HG03378 (cell line): ENCODE data around the gene SMPX.

Source experiments
- ATAC-seq: cut with Tn5 transposase; IDR thresholded peaks from one replicate; pipeline ENCODE4 v1.9.1; 2021; ENCODE audit warnings: mild to moderate bottlenecking, moderate library complexity; ENCODE audit not compliant: unreplicated experiment

The SMPX gene

GRCh38 chrX:21715825-21716224 is 42.1 kb downstream of the SMPX start:
- ATAC-seq, result no peak

DNA sequence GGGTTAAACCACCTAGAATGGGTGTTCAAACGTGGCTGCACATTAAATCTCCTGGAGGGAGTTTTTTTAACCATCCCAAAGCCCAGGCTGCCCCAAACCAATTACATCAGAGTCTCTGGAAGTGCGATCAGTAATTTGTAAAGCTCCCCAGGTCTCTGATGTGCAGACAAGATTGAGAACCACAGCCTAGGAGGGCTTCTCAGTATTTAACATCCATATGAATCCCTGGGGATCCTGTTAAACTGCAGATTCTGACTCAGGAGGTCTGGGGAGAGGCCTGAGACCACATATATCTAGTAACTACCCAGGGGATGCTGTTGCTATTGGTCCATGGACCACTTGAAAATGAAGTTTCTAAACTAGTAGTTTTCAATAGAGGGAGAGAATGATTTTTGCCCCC is 42.6 kb downstream of the SMPX start:
- no peak for ATAC-seq

GRCh38 chrX:21711848-21712197 is 46.1 kb downstream of the SMPX start:
- no peak for ATAC-seq

DNA sequence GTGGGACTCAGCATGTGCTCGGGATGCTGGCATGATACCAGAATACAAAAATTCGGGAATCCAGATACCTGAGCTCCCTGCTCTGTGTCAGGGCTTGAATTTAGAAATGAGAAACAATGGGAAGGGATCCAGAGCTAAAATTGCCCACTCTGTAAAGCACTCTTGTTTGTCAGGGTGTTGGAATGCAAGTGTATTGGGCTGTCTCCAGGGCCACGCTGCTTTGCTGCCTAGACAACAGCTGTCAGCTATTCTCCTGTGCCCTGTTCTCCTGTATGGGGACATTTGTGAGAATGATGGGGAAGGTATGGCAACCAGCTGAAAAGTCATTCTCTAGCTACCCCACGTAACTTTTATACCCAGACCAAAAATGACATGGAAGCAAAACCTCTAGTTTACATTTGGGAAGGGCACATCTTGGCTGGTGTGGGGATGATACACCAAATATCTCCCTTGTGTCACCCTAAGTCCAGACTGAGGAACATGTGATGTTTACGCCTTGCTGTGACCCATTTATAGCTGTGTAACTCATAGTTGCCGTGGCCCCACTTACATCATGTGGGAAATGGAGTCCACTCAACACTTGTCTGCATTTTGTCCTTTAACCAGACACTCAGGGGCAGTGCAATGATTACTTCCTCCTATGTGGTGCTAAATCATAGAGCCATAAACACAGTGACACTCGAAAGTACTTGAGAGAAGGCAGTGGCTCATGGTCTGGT is 46.6 kb downstream of the SMPX start:
- ATAC-seq, result no peak

- no peak for ATAC-seq
Measured at GRCh38 chrX:21708116-21708515, 49.8 kb downstream of the SMPX start.

- no peak for ATAC-seq
Measured at GRCh38 chrX:21705225-21705624, 52.7 kb downstream of the SMPX start.

DNA sequence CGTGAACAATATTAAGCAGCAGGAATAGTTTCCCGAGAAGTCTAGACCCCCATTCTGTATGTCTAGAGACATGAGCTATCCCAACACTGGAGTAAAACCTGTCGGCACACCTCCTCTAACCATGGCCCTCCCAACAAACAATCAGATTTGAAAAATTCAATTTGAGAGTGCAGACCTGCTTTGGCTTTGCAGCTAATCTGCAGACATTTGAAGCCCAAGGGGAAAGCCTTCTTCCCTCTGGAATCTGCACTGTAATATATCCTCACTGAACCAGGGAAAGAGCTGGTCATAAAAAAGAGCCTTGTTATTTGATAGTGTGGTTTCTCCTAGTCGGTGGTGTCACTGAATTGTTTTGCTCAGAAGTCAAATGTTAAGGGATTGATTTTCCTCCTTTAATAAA is 55.2 kb downstream of the SMPX start:
- ATAC-seq, result no peak

DNA sequence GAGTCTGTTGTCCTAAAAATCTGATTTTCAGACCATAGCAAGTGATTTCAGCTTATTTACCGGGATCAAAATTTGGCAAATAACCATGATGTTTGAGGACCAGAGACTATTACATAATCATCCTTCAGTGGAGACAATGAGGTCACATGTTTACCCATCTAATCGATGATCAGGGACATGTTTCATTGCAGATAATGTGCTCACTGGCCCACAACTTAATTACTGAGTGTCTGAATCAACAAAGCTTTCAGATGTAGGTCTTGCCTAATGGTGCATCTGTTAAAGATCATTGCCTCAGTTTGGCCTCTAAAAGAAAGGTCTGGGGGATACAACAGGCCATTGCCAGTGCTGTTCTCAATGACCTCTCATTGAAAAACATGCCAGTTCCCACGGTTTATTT is 56.9 kb downstream of the SMPX start:
- no peak for ATAC-seq

- no peak for ATAC-seq
Measured at GRCh38 chrX:21700275-21700674, 57.6 kb downstream of the SMPX start.

DNA sequence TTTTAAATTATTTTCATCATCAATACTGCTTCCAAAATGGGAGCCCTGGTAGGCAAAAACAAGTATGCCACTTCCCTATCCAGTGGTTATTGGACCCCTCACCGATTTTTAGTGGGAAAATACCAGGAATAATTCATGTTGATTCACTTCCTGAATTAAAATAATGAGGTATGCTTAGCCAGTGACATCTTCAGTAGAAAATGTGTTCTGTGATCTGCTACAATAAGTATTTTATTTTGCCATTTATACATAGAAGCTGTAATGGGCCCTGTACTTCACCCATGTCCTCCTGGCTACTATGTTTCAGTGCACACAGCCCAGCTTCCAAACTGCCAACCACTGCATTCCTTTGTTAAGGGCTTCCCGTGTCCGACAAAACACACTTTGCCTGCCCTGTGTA is 58.8 kb downstream of the SMPX start:
- no peak for ATAC-seq

DNA sequence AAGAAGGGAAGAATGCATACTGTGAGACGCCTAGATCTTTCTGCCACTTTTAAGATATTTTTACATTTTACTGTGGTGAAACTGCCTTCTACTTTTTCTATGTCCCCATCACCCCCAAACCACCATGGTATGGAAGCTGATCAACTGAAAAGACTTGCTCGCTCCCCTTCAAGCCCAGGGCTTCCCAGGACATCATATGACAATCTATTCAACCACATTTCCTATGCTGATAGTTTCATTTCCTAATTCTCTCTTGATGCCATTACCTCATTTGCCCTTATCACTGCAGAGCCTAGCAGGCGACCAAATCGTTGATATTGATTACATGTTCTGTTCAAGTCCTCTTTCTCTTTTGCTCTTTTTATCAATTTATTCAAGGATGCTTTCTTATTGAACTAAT is 59.6 kb downstream of the SMPX start:
- no peak for ATAC-seq

GRCh38 chrX:21691512-21692018 is 66.4 kb downstream of the SMPX start:
- ATAC-seq, result no peak

DNA sequence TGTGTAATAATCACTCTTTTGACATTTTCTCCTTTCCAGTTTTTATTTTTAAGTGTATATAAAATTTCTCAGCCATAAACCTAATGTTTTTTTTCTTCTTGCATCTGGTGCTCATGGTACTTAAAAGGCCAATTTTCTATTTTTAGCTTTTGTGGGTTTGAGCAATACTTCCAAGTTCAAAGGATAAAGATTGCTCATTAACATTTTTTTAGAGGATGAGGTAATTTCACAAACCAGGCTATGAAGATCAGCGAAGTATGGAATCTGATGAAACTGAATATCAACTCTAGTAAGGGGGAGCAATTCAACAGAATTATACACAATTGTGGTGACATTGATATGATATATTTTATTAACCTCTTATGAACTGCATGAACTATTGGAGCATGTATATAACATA is 74.0 kb downstream of the SMPX start:
- no peak for ATAC-seq

DNA sequence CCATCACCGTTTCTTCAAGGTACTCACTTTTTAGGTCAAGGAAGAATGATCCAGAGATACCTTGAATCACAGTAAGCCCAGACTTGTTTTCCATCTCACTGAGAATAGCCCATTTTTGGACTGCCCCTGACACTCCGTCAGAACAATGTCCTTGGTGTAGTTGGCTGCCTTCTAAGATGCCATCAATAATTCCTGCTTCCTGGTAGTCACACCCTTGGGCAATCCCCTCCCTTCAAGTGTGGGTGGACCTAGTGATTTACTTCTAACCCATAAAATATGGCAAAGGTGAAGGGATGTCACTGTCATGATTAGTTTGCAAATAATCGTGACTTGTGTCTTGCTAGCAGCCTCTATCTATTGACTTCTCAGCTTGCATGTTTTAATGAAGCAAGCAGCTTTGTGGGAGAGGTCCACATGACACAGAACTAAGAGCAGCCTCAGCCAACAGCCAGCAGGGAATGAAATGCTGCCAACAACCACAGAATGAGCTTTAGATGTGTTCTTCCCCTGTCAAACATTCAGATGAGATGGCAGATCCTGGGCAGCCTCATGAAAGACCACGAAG is 79.8 kb downstream of the SMPX start:
- ATAC-seq, result no peak

DNA sequence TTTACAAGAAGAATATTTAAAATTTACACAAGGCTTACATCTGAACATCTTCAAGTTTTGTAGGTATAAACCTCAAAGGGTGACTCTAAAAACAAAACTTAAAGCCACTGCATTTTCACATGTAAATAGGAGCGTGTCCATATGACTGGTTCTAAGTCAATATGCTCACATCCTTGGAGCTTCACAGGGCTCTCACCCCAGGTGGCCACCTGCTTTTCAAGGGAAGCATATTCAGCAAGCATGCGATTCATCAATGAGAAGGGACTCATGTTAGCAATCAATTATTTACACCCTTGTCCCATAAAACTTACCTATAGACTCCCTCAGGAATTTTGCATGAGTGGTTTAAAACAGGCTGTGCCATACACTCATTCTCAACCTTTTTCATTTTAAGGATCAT is 82.0 kb downstream of the SMPX start:
- ATAC-seq, result no peak

- no peak for ATAC-seq
Measured at GRCh38 chrX:21674430-21675186, 83.3 kb downstream of the SMPX start.

DNA sequence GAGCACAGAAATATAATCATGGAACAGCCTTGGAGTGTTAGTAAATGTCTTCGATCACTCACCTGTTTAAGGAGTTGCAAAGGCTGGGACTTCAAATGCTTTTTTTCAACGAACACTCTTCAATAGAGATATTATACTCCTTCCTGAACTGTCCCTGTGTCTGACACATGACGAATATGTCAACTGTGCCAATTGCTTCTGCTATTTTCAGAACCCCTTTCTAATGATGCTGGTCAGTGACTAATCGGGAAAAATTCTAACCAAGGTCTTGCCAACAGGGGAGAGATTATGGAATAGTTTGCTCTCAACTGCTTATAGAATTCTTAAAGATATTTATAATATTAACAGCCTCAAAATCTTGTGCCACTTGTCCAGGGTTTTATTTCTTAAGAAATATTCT is 91.2 kb downstream of the SMPX start:
- no peak for ATAC-seq

DNA sequence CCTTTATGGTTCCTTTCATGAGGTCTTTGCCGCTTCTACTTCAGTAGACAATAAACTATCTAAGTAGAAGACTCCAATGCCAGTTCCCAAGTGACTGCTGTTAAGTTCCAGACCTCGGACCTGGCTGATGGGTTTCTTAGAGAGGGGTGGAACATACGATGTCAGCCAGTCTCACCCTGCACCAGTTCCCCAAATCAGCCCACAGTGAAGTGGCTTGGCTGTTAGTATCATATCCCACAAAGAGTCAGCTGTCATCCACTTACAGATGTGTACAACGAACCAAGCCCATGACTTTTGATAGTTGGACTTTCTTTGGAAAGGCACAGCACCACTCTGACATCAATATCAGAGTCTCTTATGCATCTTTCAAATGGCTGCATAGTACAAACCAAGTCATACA is 91.7 kb downstream of the SMPX start:
- ATAC-seq, result no peak

DNA sequence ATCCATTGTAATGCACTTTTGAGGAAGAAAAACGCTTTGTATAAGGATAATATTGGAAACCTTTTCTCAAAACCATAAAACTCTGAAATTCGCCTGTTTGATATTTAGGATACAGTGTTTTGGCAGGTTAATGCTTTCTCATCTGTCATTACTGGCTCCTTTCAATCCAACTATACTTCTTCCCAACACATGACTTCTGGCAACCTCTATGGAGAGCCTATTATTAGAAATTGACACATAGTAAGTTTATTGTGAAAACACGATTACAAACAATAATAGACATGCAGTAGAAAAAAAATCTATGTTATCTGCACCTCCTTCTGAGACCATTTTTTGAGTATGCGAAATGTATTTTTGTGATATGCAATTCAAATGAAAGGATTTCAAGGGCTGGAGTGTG is 95.2 kb downstream of the SMPX start:
- no peak for ATAC-seq

DNA sequence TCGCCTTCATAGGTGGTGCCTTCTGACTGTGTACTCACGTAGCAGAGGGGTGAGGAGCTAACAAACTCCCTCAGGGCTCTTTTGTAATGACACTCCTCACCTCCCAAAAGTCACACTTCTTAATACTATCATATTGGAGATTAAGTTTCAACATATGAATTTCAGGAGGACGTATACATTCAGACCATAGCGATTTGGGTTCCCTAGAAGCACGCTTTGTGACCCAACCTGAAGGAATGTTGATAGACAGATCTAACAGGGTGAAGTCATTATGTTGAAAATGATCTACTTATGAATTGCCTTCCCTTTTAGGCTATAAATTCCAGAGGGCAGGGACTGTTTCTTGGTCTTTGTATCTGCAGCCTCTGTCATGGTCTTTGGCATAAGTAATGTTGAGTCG is 96.6 kb downstream of the SMPX start:
- ATAC-seq, result no peak

DNA sequence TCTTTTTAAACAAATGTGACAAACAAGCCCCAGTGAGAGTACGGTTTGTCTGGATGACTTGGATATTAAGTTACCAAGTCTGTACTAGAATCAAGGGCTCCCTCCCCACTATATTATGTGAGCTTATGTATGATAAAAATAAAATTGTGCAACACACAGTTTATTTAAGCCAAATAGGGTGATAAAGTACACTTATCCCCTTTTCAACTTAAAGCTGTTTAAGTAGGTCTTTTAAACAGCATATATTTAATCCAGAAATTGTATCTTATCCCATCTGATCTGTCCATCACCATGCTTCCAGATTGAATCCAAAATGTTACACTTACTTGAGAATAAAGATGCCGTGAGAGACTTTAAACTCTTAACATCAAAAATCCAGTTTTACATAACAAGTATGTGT is 97.8 kb downstream of the SMPX start:
- no peak for ATAC-seq

- ATAC-seq, result no peak
Measured at GRCh38 chrX:21659320-21659719, 98.6 kb downstream of the SMPX start.
